ENCODE data around the gene RNF207. TPM values are rescaled to one million over a fixed set of nuclear protein-coding genes. Genes with fewer than 3 reads are reported as not detected.

RNF207 gene
- total and polyA plus RNA-seq, 2 of the 8 experiments (the other 6 are each of a cell fraction or from before 2014, with no cell fraction given) = 3.9 to 5.4 TPM

DNA sequence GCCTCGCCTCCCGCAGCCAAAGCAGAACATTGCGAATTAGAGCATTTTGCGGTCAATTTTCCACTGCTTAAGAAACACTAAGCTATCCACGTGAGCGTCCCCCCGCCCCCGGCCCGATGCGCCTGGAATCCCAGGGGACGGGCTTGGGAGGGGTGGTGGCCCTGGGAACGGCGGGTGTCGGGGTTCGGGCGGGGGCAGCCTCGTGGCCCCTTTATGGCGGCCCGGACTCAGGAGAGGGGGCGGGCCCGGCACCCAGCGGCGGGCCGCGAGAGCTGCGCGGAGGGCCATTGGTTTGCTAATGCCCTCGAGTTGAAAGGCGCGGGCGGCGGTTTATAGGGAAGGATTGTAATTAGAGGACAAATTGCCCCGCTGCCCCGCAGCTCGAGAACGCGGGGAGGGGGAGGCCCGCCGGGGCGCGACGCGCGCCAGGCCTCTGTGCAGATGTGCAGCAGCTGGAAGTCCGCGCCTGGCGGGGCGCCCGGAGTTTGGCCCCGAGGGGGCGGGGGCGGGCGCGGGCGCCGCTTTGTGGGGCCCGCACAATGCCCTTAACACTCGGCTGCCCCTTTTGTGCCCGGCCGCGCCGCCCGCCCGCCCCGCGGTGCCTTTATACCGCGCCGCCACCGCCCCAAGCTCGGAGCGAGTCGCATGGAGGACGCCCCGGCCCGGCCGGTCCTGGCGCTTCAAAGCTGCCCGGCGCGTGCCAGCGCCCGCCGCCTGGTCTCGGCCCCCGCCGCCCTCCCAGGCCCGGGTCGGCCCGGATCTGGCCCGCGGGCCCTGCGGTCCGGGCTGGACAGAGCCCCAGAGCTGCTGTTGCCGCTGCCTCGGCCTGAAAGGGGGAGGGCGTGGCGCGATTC is 36.2 kb downstream of the RNF207 start (continued):
- TF ChIP-seq KDM5A (IDR thresholded peaks at IDR 0.05; ENCODE audit: low read length) (no peak), SIRT6 (IDR thresholded peaks at IDR 0.05; ENCODE audit: low read length) (no peak), KDM4A (IDR thresholded peaks at IDR 0.05; ENCODE audit: low read depth, low read length, severe bottlenecking) (no peak), FOSL1 (IDR thresholded peaks at IDR 0.05; ENCODE audit: insufficient read depth, low read depth, low read length) (no peak), SP4 (IDR thresholded peaks at IDR 0.05; ENCODE audit: low read length) (no peak), HDAC2 (IDR thresholded peaks at IDR 0.05; ENCODE audit: borderline replicate concordance in 1 of 2, low read depth in 2 of 2, low read length in 2 of 2) (0 out of 4 replicates have a peak, but pooled peaks of 1 of the 2 experiments have one; percentile 36), BCL11A (IDR thresholded peaks at IDR 0.05; ENCODE audit: low read depth in 2 of 2, low read length in 2 of 2) (no peak), SP1 (IDR thresholded peaks at IDR 0.05; ENCODE audit: low read depth, low read length) (no peak), CTBP2 (IDR thresholded peaks at IDR 0.05; ENCODE audit: borderline replicate concordance, insufficient read depth, insufficient read length, low read length) (no peak), SIN3A (conservative IDR thresholded peaks at IDR 0.05 in 1 of 2, IDR thresholded peaks at IDR 0.05 in 1 of 2; ENCODE audit: low read depth in 1 of 2, low read length in 2 of 2) (no peak), BACH1 (IDR thresholded peaks at IDR 0.05; ENCODE audit: low read length) (no peak), ZNF274 (IDR thresholded peaks at IDR 0.05; ENCODE audit: borderline replicate concordance, extremely low read depth, low read length) (no peak), EGR1 (IDR thresholded peaks at IDR 0.05; ENCODE audit: borderline replicate concordance, low read depth, low read length) (no peak), EP300 (IDR thresholded peaks at IDR 0.05; ENCODE audit: borderline replicate concordance in 1 of 2, low read depth in 2 of 2, low read length in 2 of 2) (no peak), RFX5 (IDR thresholded peaks at IDR 0.05; ENCODE audit: borderline replicate concordance, low read depth, low read length) (no peak), SRF (IDR thresholded peaks at IDR 0.05; ENCODE audit: low read depth, low read length) (no peak), POU5F1 (IDR thresholded peaks at IDR 0.05; ENCODE audit: low read depth, low read length) (no peak)
- TF ChIP-seq, protein P1, sequence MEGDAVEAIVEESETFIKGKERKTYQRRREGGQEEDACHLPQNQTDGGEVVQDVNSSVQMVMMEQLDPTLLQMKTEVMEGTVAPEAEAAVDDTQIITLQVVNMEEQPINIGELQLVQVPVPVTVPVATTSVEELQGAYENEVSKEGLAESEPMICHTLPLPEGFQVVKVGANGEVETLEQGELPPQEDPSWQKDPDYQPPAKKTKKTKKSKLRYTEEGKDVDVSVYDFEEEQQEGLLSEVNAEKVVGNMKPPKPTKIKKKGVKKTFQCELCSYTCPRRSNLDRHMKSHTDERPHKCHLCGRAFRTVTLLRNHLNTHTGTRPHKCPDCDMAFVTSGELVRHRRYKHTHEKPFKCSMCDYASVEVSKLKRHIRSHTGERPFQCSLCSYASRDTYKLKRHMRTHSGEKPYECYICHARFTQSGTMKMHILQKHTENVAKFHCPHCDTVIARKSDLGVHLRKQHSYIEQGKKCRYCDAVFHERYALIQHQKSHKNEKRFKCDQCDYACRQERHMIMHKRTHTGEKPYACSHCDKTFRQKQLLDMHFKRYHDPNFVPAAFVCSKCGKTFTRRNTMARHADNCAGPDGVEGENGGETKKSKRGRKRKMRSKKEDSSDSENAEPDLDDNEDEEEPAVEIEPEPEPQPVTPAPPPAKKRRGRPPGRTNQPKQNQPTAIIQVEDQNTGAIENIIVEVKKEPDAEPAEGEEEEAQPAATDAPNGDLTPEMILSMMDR (IDR thresholded peaks at IDR 0.05; ENCODE audit: control extremely low read depth in 1 of 3, insufficient read depth in 1 of 3, low read depth in 1 of 3, low read length in 3 of 3) = no peak
- TF ChIP-seq, protein P2, sequence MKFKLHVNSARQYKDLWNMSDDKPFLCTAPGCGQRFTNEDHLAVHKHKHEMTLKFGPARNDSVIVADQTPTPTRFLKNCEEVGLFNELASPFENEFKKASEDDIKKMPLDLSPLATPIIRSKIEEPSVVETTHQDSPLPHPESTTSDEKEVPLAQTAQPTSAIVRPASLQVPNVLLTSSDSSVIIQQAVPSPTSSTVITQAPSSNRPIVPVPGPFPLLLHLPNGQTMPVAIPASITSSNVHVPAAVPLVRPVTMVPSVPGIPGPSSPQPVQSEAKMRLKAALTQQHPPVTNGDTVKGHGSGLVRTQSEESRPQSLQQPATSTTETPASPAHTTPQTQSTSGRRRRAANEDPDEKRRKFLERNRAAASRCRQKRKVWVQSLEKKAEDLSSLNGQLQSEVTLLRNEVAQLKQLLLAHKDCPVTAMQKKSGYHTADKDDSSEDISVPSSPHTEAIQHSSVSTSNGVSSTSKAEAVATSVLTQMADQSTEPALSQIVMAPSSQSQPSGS (IDR thresholded peaks at IDR 0.05; ENCODE audit: low read length) = no peak
